ENCODE data around the gene COPS7B. TPM values are rescaled to one million over a fixed set of nuclear protein-coding genes. Genes with fewer than 3 reads are reported as not detected.

The COPS7B gene
- total and polyA plus RNA-seq, 9 of the 15 experiments (the other 6 are each of a cell fraction or from before 2014, with no cell fraction given) = 6.0 to 50.7 (median 21.8) TPM

DNA sequence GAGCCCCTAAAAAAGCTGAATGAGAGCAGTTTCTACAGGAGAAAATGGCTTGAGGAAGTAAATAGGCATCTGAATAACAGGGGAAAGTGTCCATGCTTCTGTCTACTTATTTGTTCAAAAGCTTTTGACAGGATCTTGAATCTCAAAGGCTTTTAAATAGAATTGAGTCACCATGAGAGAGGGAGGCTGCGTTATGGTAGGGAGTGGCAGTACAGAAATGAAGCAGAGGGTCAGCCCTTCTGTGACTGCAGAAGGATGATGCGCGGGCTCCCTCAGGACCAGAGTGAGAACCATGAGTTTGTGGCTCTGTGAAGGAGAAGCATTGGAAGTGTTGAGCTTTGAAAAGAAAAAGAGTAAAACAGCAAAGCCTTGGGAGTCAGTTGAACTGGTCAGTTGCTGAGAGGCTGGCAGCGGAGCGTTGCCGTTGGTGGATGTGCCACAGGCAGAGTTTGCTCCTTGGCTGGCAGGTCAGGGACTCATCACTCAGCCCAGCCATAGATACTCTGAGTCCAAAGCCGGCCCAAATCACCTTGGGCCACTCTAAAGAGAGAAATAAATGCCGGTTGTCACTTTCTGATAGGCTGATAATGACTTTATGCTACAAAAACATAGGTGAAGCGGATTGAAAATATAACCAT lies 17.4 kb downstream of the COPS7B start:
- no peaks in the 10 kb centered on the region for H3K27me3 ChIP-seq (ENCODE audit: control insufficient read depth in 2 of 2, insufficient read depth in 2 of 2, low read length in 2 of 2)
- in situ Hi-C loops (cut with MboI) = no loop called here
- FAIRE-seq (no peak), ATAC-seq (no peak), DNase-seq (ENCODE audit: extremely low read depth in 1 of 4, low spot score in 3 of 4) (no peak)
- no peak overlapping the region for H3K4me3 ChIP-seq
- no peaks in the 10 kb centered on the region for H3K79me2 ChIP-seq (ENCODE audit: control insufficient read depth, insufficient read depth, low read length)
- H3K9ac ChIP-seq (ENCODE audit: insufficient read depth in 1 of 2, low read depth in 2 of 2, low read length in 2 of 2) = no peak overlapping the region
- H3K36me3 ChIP-seq (ENCODE audit: control insufficient read depth, insufficient read depth, low read length) = peaks cover 48% of the 10 kb centered on the region; the same call in 2 of the 3 replicates
- no peaks in the 10 kb centered on the region for H3K4me1 ChIP-seq (replicated peaks in 1 of 2; ENCODE audit: control insufficient read depth in 2 of 2, insufficient read depth in 2 of 2, low read length in 2 of 2)
- ChIA-PET CTCF (ENCODE audit: low intra/inter-chr PET ratio) (no interaction called here), POLR2A (no interaction called here)
- intact Hi-C loops (cut with micrococcal nuclease) = no loop called here
- H3K4me2 ChIP-seq (ENCODE audit: insufficient read depth, low read length) = no peak overlapping the region
- no peaks in the 10 kb centered on the region for H3K9me3 ChIP-seq (replicated peaks; ENCODE audit: control insufficient read depth, insufficient read depth, low read depth, low read length)
- no peak overlapping the region for H3K27ac ChIP-seq (ENCODE audit: extremely low read depth, low read depth, low read length)
- WGBS (ENCODE audit: insufficient coverage, low coverage, missing lambda C conversion rate) = 91% methylated on average over 8 of the region's 9 CpGs
- H3K9me1 ChIP-seq (ENCODE audit: control insufficient read depth, insufficient read depth, low read length) = no peaks in the 10 kb centered on the region
- BruUV-seq (replicated peaks) = no TSS peak
- H4K20me1 ChIP-seq (replicated peaks; ENCODE audit: control insufficient read depth, insufficient read depth, low read length) = no peaks in the 10 kb centered on the region
- H2AFZ ChIP-seq (ENCODE audit: low read depth, low read length) = no peak overlapping the region
- no peak for TF ChIP-seq NUFIP1 (IDR thresholded peaks at IDR 0.05; ENCODE audit: partially characterized antibody)
- TF ChIP-seq, protein P1, sequence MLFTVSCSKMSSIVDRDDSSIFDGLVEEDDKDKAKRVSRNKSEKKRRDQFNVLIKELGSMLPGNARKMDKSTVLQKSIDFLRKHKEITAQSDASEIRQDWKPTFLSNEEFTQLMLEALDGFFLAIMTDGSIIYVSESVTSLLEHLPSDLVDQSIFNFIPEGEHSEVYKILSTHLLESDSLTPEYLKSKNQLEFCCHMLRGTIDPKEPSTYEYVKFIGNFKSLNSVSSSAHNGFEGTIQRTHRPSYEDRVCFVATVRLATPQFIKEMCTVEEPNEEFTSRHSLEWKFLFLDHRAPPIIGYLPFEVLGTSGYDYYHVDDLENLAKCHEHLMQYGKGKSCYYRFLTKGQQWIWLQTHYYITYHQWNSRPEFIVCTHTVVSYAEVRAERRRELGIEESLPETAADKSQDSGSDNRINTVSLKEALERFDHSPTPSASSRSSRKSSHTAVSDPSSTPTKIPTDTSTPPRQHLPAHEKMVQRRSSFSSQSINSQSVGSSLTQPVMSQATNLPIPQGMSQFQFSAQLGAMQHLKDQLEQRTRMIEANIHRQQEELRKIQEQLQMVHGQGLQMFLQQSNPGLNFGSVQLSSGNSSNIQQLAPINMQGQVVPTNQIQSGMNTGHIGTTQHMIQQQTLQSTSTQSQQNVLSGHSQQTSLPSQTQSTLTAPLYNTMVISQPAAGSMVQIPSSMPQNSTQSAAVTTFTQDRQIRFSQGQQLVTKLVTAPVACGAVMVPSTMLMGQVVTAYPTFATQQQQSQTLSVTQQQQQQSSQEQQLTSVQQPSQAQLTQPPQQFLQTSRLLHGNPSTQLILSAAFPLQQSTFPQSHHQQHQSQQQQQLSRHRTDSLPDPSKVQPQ (CRISPR knock-in tag; IDR thresholded peaks at IDR 0.05; ENCODE audit: borderline replicate concordance) = no peak
- TF ChIP-seq, protein P2, sequence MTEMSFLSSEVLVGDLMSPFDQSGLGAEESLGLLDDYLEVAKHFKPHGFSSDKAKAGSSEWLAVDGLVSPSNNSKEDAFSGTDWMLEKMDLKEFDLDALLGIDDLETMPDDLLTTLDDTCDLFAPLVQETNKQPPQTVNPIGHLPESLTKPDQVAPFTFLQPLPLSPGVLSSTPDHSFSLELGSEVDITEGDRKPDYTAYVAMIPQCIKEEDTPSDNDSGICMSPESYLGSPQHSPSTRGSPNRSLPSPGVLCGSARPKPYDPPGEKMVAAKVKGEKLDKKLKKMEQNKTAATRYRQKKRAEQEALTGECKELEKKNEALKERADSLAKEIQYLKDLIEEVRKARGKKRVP (CRISPR knock-in tag; IDR thresholded peaks at IDR 0.05) = no peak
- TF ChIP-seq TAF7 (tag; IDR thresholded peaks at IDR 0.05) = no peak
- no peak for TF ChIP-seq MTA2 (IDR thresholded peaks at IDR 0.05; ENCODE audit: low read depth)
- TF ChIP-seq CHD7 (IDR thresholded peaks at IDR 0.05; ENCODE audit: low read depth, low read length) = no peak
